Lower leg skin (tissue), 4 donors: ENCODE data around the gene CREBBP. TPM values are rescaled to one million over a fixed set of nuclear protein-coding genes. Genes with fewer than 3 reads are reported as not detected.

ENCODE experiments used
- DNase-seq, 2 donors: peaks; one replicate each; pipeline ENCODE4 v3.0.0-alpha.2; 2019; ENCODE audit warnings: low spot score in 2 of 2
- H3K4me3 ChIP-seq: fragments of 200-600 bp; sonication (generic); 2 replicates; pipeline ENCODE4 v1.5.1; 2017; ENCODE audit warnings: mild to moderate bottlenecking, low read depth; ENCODE audit not compliant: poor library complexity, severe bottlenecking
- POLR2A ChIP-seq, 2 donors: fragments of 450-650 bp; IDR thresholded peaks; one replicate each; pipeline ENCODE4 v1.6.1; 2016 to 2017; ENCODE audit warnings: antibody characterized with exemption in 2 of 2, mild to moderate bottlenecking in 1 of 2, moderate library complexity in 1 of 2
- WGBS, 2 donors: methylation state at CpG; one replicate each; pipeline ENCODE4 v1.1.5; 2018; 5-methylcytosine and 5-hydroxymethylcytosine counted together
- intact Hi-C: fragments of 100-400 bp; cut with DNase I; formaldehyde crosslinking; loops from one replicate; pipeline ENCODE4 v1.15.0; 2023; ENCODE audit warnings: low total_unique reads
- total RNA-seq, 4 donors: library from RNA; depleted of rRNA; stranded (reverse); fragments of >200 nt; gene quantifications; one replicate each; pipeline ENCODE4 v1.1.0, GENCODE V29; 2016
- TF ChIP-seq, protein P1 (sequence below), 3 donors: fragments of 450-650 bp; IDR thresholded peaks; one replicate each; pipeline ENCODE4 v1.5.1; 2016; ENCODE audit warnings: antibody characterized with exemption in 3 of 3, mild to moderate bottlenecking in 3 of 3, moderate library complexity in 2 of 3

The CREBBP gene
- total RNA-seq, 4 donors from 2014 or later, result 45.5 to 152 (median 65.7) TPM

GRCh38 chr16:3754081-3754703 is 126.3 kb downstream of the CREBBP start:
- DNase-seq, result no peak
- 88 to 91% methylated on average over 4 of the region's 4 CpGs for WGBS, 2 donors
- intact Hi-C loops, result no loop called here

DNA sequence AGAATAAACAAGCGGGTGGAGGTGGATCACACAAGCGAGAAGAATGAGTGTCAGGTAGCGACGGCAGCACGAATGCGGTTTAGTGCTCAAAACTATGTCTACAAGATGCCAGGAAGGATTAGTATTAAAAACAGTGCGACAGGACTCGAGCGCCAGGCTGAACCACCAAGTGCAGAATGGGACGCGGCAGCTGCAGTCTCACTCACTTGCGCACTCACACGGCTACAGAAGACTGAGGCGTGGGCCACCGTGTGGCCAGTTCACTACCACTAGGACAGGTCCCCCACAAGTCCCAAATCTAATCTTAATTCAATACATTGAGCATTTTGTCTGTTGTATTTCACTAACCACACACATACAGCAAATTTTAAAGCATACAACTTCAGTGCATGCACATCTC is 127.5 kb downstream of the CREBBP start:
- no peak for TF ChIP-seq POLR2A (IDR thresholded peaks at IDR 0.05)
- TF ChIP-seq, protein P1, sequence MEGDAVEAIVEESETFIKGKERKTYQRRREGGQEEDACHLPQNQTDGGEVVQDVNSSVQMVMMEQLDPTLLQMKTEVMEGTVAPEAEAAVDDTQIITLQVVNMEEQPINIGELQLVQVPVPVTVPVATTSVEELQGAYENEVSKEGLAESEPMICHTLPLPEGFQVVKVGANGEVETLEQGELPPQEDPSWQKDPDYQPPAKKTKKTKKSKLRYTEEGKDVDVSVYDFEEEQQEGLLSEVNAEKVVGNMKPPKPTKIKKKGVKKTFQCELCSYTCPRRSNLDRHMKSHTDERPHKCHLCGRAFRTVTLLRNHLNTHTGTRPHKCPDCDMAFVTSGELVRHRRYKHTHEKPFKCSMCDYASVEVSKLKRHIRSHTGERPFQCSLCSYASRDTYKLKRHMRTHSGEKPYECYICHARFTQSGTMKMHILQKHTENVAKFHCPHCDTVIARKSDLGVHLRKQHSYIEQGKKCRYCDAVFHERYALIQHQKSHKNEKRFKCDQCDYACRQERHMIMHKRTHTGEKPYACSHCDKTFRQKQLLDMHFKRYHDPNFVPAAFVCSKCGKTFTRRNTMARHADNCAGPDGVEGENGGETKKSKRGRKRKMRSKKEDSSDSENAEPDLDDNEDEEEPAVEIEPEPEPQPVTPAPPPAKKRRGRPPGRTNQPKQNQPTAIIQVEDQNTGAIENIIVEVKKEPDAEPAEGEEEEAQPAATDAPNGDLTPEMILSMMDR (IDR thresholded peaks at IDR 0.05), result no peak
- intact Hi-C loops, result no loop called here
- no peak for DNase-seq
- 92 to 94% methylated on average over 15 of the region's 15 CpGs for WGBS, 2 donors
- no peak overlapping the region for H3K4me3 ChIP-seq

More at GRCh38 chr16:3754081-3754703, 126.3 kb downstream of the CREBBP start:
- no peak overlapping the region for H3K4me3 ChIP-seq
- TF ChIP-seq, protein P1 (IDR thresholded peaks at IDR 0.05), result no peak
- no peak for TF ChIP-seq POLR2A (IDR thresholded peaks at IDR 0.05)

DNA sequence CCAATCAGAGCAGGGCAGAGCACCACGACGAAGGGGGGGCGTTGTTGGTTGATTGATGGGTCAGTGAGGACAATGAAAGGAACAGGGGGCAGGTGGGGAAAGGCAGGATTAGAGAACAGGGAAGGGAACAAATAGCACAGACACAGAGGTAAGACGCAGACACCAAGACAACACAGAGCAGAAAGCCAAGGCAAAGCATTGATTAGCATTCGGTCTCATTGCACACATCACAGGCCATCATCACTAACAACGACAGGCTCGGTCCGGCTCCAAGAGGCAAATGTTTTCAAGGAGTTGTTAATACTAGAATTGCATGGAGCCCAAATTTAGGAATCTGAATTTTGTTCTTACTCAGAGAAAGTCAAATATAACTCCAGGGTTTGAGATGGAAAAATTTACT is 128.6 kb downstream of the CREBBP start:
- DNase-seq, result no peak
- TF ChIP-seq POLR2A (IDR thresholded peaks at IDR 0.05), result no peak
- TF ChIP-seq, protein P1 (IDR thresholded peaks at IDR 0.05), result no peak
- 90 to 96% methylated on average over 8 of the region's 8 CpGs for WGBS, 2 donors
- H3K4me3 ChIP-seq, result no peak overlapping the region
- intact Hi-C loops, result no loop called here

GRCh38 chr16:3748307-3748706 is 132.2 kb downstream of the CREBBP start:
- intact Hi-C loops, result no loop called here
- peak in 1 of 2 donors; percentile 82 for DNase-seq
- 63 to 73% methylated on average over 5 of the region's 5 CpGs for WGBS, 2 donors
- no peak overlapping the region for H3K4me3 ChIP-seq
- TF ChIP-seq, protein P1 (IDR thresholded peaks at IDR 0.05), result no peak
- no peak for TF ChIP-seq POLR2A (IDR thresholded peaks at IDR 0.05)

GRCh38 chr16:3745751-3746355 is 134.7 kb downstream of the CREBBP start:
- no peak for DNase-seq
- WGBS, 2 donors, result 87 to 88% methylated on average over 13 of the region's 13 CpGs
- TF ChIP-seq, protein P1 (IDR thresholded peaks at IDR 0.05), result no peak
- no peak for TF ChIP-seq POLR2A (IDR thresholded peaks at IDR 0.05)
- H3K4me3 ChIP-seq, result no peak overlapping the region
- intact Hi-C loops, result no loop called here
